ENCODE data around the gene TOR1AIP1. TPM values are rescaled to one million over a fixed set of nuclear protein-coding genes. Genes with fewer than 3 reads are reported as not detected.

Gene TOR1AIP1
- total RNA-seq, 1 donor from 2014 or later = 51.5 TPM

Other genes with a start within 250 kb of the TOR1AIP1 start
- 0.16 TPM for gene FAM163A, start 139.0 kb upstream of the TOR1AIP1 start, total RNA-seq
- gene TOR1AIP2, start 4.5 kb upstream of the TOR1AIP1 start, total RNA-seq = 67.1 TPM
- gene CEP350, start 72.5 kb downstream of the TOR1AIP1 start, total RNA-seq = 58.4 TPM